WERI-Rb-1 (cell line): ENCODE results near the gene PFDN1.

Experiments
- DNase-seq: peaks from one replicate; pipeline ENCODE4 v3.0.0-alpha.2; 2020
- H3K27ac ChIP-seq: fragments of 250-450 bp; sonication (Bioruptor Pico); 2 replicates; pipeline ENCODE4 v1.5.1; 2020; ENCODE audit warnings: mild to moderate bottlenecking, moderate library complexity
- H3K27me3 ChIP-seq: fragments of 250-450 bp; sonication (Bioruptor Pico); 2 replicates; pipeline ENCODE4 v1.5.1; 2021; ENCODE audit warnings: mild to moderate bottlenecking, low read depth, moderate library complexity; ENCODE audit not compliant: insufficient read depth, severe bottlenecking
- H3K36me3 ChIP-seq: fragments of 250-450 bp; sonication (Bioruptor Pico); 2 replicates; pipeline ENCODE4 v1.5.1; 2020; ENCODE audit warnings: mild to moderate bottlenecking, moderate library complexity
- H3K4me3 ChIP-seq: 2 replicates; pipeline ENCODE4 v1.5.1; 2011; ENCODE audit warnings: low read depth, mild to moderate bottlenecking, control low read depth, low read length
- H3K9me3 ChIP-seq: fragments of 250-450 bp; sonication (Bioruptor Pico); 2 replicates; pipeline ENCODE4 v1.5.1; 2021; ENCODE audit warnings: mild to moderate bottlenecking, moderate library complexity; ENCODE audit not compliant: severe bottlenecking
- CTCF ChIP-seq: IDR thresholded peaks from 2 replicates; pipeline ENCODE4 v1.5.1; 2011; ENCODE audit warnings: low read depth, mild to moderate bottlenecking, control low read depth, inconsistent platforms, low read length

Gene PFDN1

GRCh38 chr5:140197023-140197422 lies 105.9 kb downstream of the PFDN1 start:
- TF ChIP-seq CTCF, result no peak

GRCh38 chr5:140196115-140196814 lies 106.6 kb downstream of the PFDN1 start:
- no peaks in the 10 kb centered on the region for H3K36me3 ChIP-seq
- H3K4me3 ChIP-seq, result no peak overlapping the region
- no peaks in the 10 kb centered on the region for H3K27me3 ChIP-seq
- no peak for TF ChIP-seq CTCF
- H3K9me3 ChIP-seq, result no peaks in the 10 kb centered on the region
- no peak overlapping the region for H3K27ac ChIP-seq
- no peak for DNase-seq

More at GRCh38 chr5:140197023-140197422, 105.9 kb downstream of the PFDN1 start:
- H3K4me3 ChIP-seq, result no peak overlapping the region
- H3K27me3 ChIP-seq, result no peaks in the 10 kb centered on the region
- no peak for DNase-seq
- H3K27ac ChIP-seq, result no peak overlapping the region
- H3K36me3 ChIP-seq, result no peaks in the 10 kb centered on the region
- no peaks in the 10 kb centered on the region for H3K9me3 ChIP-seq
